Measurements from ENCODE around the gene ABCB6. TPM values are rescaled to one million over a fixed set of nuclear protein-coding genes. Genes with fewer than 3 reads are reported as not detected.

ABCB6 gene
- total RNA-seq, 1 donor: 28.2 TPM

DNA sequence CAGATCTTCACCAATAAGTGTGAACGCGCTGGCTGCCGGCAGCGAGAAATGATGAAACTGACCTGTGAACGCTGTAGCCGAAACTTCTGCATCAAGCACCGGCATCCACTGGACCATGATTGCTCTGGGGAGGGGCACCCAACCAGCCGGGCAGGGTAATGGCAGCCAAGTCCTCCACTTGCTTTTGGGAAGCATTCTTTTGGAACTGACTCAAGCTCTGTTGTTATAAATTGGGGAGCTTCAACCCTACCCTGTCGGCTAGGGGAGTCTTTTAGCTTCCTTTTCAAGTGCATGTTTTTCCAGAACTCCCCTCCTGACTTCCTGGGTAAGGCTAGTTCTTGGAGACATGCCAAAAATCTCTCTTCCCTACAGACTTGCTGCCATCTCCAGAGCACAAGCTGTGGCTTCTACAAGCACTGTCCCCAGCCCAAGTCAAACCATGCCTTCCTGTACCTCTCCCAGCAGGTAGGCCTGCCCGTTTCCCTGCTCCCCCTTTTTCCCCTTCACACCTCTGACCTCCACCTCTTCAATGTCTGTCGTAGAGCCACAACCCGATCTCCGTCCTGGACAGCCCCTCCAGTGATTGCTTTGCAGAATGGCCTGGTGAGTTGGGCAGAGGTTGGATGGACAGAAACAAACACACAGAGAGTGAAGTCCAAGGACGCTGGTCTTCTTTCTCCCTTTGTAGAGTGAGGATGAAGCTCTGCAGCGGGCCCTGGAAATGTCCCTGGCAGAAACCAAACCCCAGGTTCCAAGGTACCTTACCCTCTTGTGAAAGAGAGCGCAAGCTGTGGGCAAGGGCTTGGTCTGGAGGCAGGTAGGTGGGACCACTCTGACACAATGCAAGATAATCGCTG is 10.6 kb downstream of the ABCB6 start:
- peaks cover 41% of the 10 kb centered on the region for H3K36me3 ChIP-seq (ENCODE audit: insufficient read depth, low read length)
- TF ChIP-seq, protein P1, sequence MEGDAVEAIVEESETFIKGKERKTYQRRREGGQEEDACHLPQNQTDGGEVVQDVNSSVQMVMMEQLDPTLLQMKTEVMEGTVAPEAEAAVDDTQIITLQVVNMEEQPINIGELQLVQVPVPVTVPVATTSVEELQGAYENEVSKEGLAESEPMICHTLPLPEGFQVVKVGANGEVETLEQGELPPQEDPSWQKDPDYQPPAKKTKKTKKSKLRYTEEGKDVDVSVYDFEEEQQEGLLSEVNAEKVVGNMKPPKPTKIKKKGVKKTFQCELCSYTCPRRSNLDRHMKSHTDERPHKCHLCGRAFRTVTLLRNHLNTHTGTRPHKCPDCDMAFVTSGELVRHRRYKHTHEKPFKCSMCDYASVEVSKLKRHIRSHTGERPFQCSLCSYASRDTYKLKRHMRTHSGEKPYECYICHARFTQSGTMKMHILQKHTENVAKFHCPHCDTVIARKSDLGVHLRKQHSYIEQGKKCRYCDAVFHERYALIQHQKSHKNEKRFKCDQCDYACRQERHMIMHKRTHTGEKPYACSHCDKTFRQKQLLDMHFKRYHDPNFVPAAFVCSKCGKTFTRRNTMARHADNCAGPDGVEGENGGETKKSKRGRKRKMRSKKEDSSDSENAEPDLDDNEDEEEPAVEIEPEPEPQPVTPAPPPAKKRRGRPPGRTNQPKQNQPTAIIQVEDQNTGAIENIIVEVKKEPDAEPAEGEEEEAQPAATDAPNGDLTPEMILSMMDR (IDR thresholded peaks at IDR 0.05; ENCODE audit: extremely low read depth, low read depth, low read length): no peak
- peaks cover 18% of the 10 kb centered on the region for H3K4me1 ChIP-seq (ENCODE audit: insufficient read depth, low read length)
- peak; percentile 93 for DNase-seq (ENCODE audit: insufficient read length, low spot score, missing footprints)
- H4K20me1 ChIP-seq (ENCODE audit: insufficient read depth, low read length): no peaks in the 10 kb centered on the region
- peak overlapping the region; percentile 80 for H3K4me3 ChIP-seq (ENCODE audit: insufficient read depth, low read length)
- H3K4me2 ChIP-seq (ENCODE audit: insufficient read depth, low read length): peak overlapping the region; percentile 100
- H3K79me2 ChIP-seq (ENCODE audit: insufficient read depth, low read length): peaks cover 3% of the 10 kb centered on the region
- H3K27me3 ChIP-seq (ENCODE audit: insufficient read depth, low read length): no peaks in the 10 kb centered on the region
- H3K27ac ChIP-seq (ENCODE audit: low read depth, low read length): peak overlapping the region; percentile 36
- no peak overlapping the region for H2AFZ ChIP-seq (ENCODE audit: low read length)
- H3K9me3 ChIP-seq (ENCODE audit: low read depth, low read length): no peaks in the 10 kb centered on the region

DNA sequence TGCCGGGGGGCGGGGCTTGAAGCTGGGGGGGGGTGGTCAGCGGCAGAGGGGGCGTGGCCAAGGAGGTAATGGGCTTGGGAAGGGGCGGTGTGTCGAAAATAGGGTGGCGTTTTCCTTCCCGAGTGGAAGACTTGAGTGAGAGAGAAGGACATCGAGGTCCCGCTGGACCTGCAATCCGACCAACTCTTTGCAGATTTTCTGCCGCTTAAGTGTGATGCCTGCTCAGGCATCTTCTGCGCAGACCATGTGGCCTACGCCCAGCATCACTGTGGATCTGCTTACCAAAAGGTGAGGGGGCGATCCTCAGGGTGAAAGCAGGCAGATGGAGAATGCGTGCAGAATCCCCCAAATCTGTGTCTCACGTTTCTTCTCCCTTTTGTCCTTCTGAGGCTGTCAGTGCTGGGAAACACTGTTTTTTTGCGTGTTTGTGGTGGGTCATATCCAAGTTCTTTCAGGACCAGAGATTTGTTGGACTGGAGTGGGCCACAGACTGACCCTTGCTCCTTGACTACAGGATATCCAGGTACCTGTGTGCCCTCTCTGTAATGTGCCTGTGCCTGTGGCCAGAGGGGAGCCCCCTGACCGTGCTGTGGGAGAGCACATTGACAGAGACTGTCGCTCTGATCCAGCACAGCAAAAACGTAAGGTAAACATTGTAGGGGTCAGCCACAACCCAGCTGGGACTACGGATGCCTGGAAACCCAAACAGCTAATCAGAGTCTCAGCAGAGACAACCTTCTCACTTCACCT is 11.4 kb downstream of the ABCB6 start:
- Histone ChIP-seq H3K4me1 (ENCODE audit: insufficient read depth, low read length) (peaks cover 18% of the 10 kb centered on the region), H3K27ac (ENCODE audit: low read depth, low read length) (peak overlapping the region; percentile 37), H3K36me3 (ENCODE audit: insufficient read depth, low read length) (peaks cover 35% of the 10 kb centered on the region), H3K27me3 (ENCODE audit: insufficient read depth, low read length) (no peaks in the 10 kb centered on the region), H3K9me3 (ENCODE audit: low read depth, low read length) (no peaks in the 10 kb centered on the region), H4K20me1 (ENCODE audit: insufficient read depth, low read length) (no peaks in the 10 kb centered on the region), H3K4me3 (ENCODE audit: insufficient read depth, low read length) (peak overlapping the region; percentile 80), H3K79me2 (ENCODE audit: insufficient read depth, low read length) (peaks cover 3% of the 10 kb centered on the region), H2AFZ (ENCODE audit: low read length) (peak overlapping the region; percentile 7), H3K4me2 (ENCODE audit: insufficient read depth, low read length) (peak overlapping the region; percentile 100)
- peak; percentile 58 for DNase-seq (ENCODE audit: insufficient read length, low spot score, missing footprints)
- TF ChIP-seq, protein P1 (IDR thresholded peaks at IDR 0.05; ENCODE audit: extremely low read depth, low read depth, low read length): no peak

DNA sequence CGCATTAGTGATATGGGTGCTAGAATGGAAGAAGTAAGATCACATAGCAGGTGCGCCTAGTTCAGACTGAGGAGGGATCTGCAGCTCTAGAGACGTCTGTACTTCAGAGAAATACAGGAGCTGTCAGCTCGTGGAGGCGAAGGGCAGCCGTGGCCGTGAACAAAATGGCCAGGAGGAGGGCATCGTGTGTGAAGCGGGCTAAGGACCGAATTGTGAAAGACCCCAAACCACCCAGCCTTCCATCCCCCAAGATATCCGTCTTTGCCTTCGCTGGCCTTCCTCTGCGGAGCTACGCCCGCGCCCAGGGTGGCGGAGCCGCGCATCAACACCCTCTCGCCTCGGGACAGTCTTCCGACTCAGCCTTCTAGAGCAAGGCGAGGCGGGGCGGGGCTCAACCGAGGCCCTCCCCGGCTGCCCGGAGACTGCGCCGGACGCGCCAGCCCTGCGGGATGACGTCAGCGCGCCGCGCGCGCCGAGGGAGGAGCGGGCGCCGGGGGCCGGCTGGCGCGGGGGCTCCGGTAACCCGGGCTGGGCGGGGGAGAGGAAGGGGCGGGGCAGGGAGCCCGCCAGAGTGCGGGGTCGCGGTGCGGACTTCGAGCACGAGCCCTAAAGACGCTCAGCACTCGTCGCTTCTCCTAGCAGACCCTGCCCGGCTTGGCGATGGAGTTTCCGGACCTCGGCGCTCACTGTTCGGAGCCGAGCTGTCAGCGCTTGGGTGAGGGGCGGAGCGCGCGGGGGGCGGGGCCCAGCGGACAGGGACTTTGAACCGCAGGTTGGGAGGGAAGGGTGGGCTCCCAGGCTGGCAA is 12.2 kb downstream of the ABCB6 start, which contains the start of gene ZFAND2B:
Gene ZFAND2B, plus strand, starts transcription at position 455 of the 806 bp plus-strand sequence. Its CDS starts 206 bp downstream, at position 661.
- peak within 1 kb of the TSS; percentile 95 for H2AFZ ChIP-seq (ENCODE audit: low read length)
- H3K4me3 ChIP-seq (ENCODE audit: insufficient read depth, low read length): peak within 1 kb of the TSS; percentile 80
- TF ChIP-seq, protein P1 (IDR thresholded peaks at IDR 0.05; ENCODE audit: extremely low read depth, low read depth, low read length): no peak
- H3K27ac ChIP-seq (ENCODE audit: low read depth, low read length): peak within 1 kb of the TSS; percentile 54
- no peaks in the 10 kb centered on the region for H3K9me3 ChIP-seq (ENCODE audit: low read depth, low read length)
- peak; percentile 100 for DNase-seq (ENCODE audit: insufficient read length, low spot score, missing footprints)
- H3K4me2 ChIP-seq (ENCODE audit: insufficient read depth, low read length): peak within 1 kb of the TSS; percentile 100
- no peaks in the 10 kb centered on the region for H3K27me3 ChIP-seq (ENCODE audit: insufficient read depth, low read length)
- H3K36me3 ChIP-seq (ENCODE audit: insufficient read depth, low read length): peaks cover 32% of the 10 kb centered on the region
- peaks cover 18% of the 10 kb centered on the region for H3K4me1 ChIP-seq (ENCODE audit: insufficient read depth, low read length)
- peaks cover 3% of the 10 kb centered on the region for H3K79me2 ChIP-seq (ENCODE audit: insufficient read depth, low read length)
- no peaks in the 10 kb centered on the region for H4K20me1 ChIP-seq (ENCODE audit: insufficient read depth, low read length)
